GM12878 (cell line): Measurements from ENCODE around the gene CDON. TPM values are rescaled to one million over a fixed set of nuclear protein-coding genes. Genes with fewer than 3 reads are reported as not detected.
A peak's percentile ranks its signal among the peaks of the same experiment; 100 is the strongest.

Experiments used
- ATAC-seq: fragments of 200-7000 bp; cut with Tn5 transposase; 3 replicates; pipeline ENCODE4 v1.9.1; 2020; ENCODE audit warnings: mild to moderate bottlenecking, moderate library complexity
- BruUV-seq: library from RNA; stranded (reverse); fragments of 400-500 nt; replicated peaks from 2 replicates; lab custom pipeline; 2021; lab: Mats Ljungman, UMichigan
- CTCF ChIA-PET: fragments of 300-600 bp; sonication (Branson Sonifier 250); formaldehyde crosslinking; extraction: SDS; loops from one replicate; lab custom pipeline; 2021; ENCODE audit warnings: inconsistent platforms; lab: Yijun Ruan, JAX
- POLR2A ChIA-PET: fragments of 350-600 bp; formaldehyde crosslinking; extraction: SDS; loops from one replicate; lab custom pipeline; 2021; ENCODE audit warnings: inconsistent platforms; lab: Charles Lee
- RAD21 ChIA-PET: fragments of 300-600 bp; sonication (Branson Sonifier 250); formaldehyde crosslinking; loops from one replicate; lab custom pipeline; 2023; ENCODE audit warnings: antibody characterized with exemption; ENCODE audit not compliant: unreplicated experiment; lab: Charles Lee
- SMC1A ChIA-PET: fragments of 300-600 bp; sonication (Branson Sonifier 250); formaldehyde crosslinking; loops from one replicate; lab custom pipeline; 2023; ENCODE audit not compliant: unreplicated experiment, uncharacterized antibody; lab: Charles Lee
- DNase-seq: peaks from one replicate; pipeline ENCODE4 v3.0.0-alpha.2; 2011; ENCODE audit warnings: low read depth, low spot score
- FAIRE-seq: peaks from 3 replicates; lab custom pipeline; 2011; peaks lifted over from hg19 to GRCh38; lab: Jason Lieb, UNC
- H2AFZ ChIP-seq: 2 replicates; pipeline ENCODE4 v1.6.0; 2011; ENCODE audit warnings: low read depth, low read length, control low read depth; ENCODE audit not compliant: control insufficient read depth
- H3K27ac ChIP-seq: 2 replicates; pipeline ENCODE4 v1.5.1; 2011; ENCODE audit warnings: control low read depth; ENCODE audit not compliant: control insufficient read depth, insufficient read depth
- H3K27me3 ChIP-seq, 2 experiments: replicated peaks in 1 of 2; 2 replicates each; pipeline versions ENCODE4 v1.6.0 to v1.6.1; 2011; ENCODE audit warnings: low read length in 1 of 2; ENCODE audit not compliant: control insufficient read depth in 2 of 2, insufficient read depth in 2 of 2
- H3K36me3 ChIP-seq, 2 experiments: 2 replicates each; pipeline ENCODE4 v1.5.1; 2011; ENCODE audit warnings: low read length in 1 of 2; ENCODE audit not compliant: control insufficient read depth in 2 of 2, insufficient read depth in 2 of 2
- H3K4me1 ChIP-seq: 2 replicates; pipeline ENCODE4 v1.6.1; 2011; ENCODE audit warnings: mild to moderate bottlenecking, low read length, moderate library complexity, mixed read lengths; ENCODE audit not compliant: control insufficient read depth, insufficient read depth
- H3K4me2 ChIP-seq: 2 replicates; pipeline ENCODE4 v1.6.0; 2011; ENCODE audit warnings: control low read depth; ENCODE audit not compliant: control insufficient read depth, insufficient read depth
- H3K4me3 ChIP-seq: fragments of 200-600 bp; sonication (generic); 2 replicates; pipeline ENCODE4 v1.5.1; 2016
- H3K79me2 ChIP-seq: 2 replicates; pipeline ENCODE4 v1.6.0; 2011; ENCODE audit warnings: low read length; ENCODE audit not compliant: control insufficient read depth, insufficient read depth
- H3K9ac ChIP-seq: 2 replicates; pipeline ENCODE4 v1.8.0; 2011; ENCODE audit warnings: low read length, control low read depth, mixed read lengths; ENCODE audit not compliant: control insufficient read depth, insufficient read depth
- H3K9me3 ChIP-seq: replicated peaks from 3 replicates; pipeline ENCODE4 v1.5.1; 2011; ENCODE audit warnings: mild to moderate bottlenecking, low read length; ENCODE audit not compliant: control insufficient read depth, insufficient read depth
- H4K20me1 ChIP-seq: 2 replicates; pipeline ENCODE4 v1.6.0; 2011; ENCODE audit not compliant: control insufficient read depth, insufficient read depth
- CHD4 ChIP-seq: fragments of 200-600 bp; sonication (generic); IDR thresholded peaks from 2 replicates; pipeline ENCODE4 v1.6.1; 2016; ENCODE audit warnings: mild to moderate bottlenecking
- POU2F2 ChIP-seq: IDR thresholded peaks from 3 replicates; pipeline ENCODE4 v1.6.1; 2011; ENCODE audit warnings: low read depth, mild to moderate bottlenecking, low read length, borderline replicate concordance
- WGBS: methylation state at CpG from one replicate; pipeline ENCODE4 v1.1.6; 2016; ENCODE audit warnings: low lambda C conversion rate; ENCODE audit not compliant: insufficient replicate concordance, insufficient coverage; ENCODE audit errors: missing lambda C conversion rate; 5-methylcytosine and 5-hydroxymethylcytosine counted together
- in situ Hi-C: fragments of 300-500 bp; cut with MboI; formaldehyde crosslinking; loops from 9 replicates; pipeline ENCODE4 v1.14.3; 2018; ENCODE audit warnings: mixed read lengths
- intact Hi-C: fragments of 100-400 bp; cut with micrococcal nuclease; formaldehyde crosslinking; loops from one replicate; pipeline ENCODE4 v1.14.2; 2022; ENCODE audit not compliant: unreplicated experiment
- polyA plus RNA-seq, 11 experiments: library from polyadenylated mRNA; depleted of rRNA in 4 of 11; unstranded in 6 of 11; stranded (reverse) in 5 of 11; fragments of >200 nt; fragmentation: Nextera tagmentation in 4 of 11; fragmentation: Illumina TruSeq in 1 of 11; extraction: Ambion mirVana in 4 of 11; extraction: Trizol in 1 of 11; gene quantifications; 1 replicate in 1 of 11; 2 replicates in 10 of 11; pipeline versions ENCODE4 v1.2.1 to v1.2.3, GENCODE V29; 2011 to 2016; ENCODE audit warnings: inconsistent platforms in 2 of 11, missing spikeins in 2 of 11, low read depth in 1 of 11
- total RNA-seq, 4 experiments: library from RNA; depleted of rRNA in 3 of 4; stranded (reverse); fragments of >200 nt in 3 of 4; fragmentation: Illumina TruSeq in 1 of 4; extraction: Trizol in 1 of 4; gene quantifications; 2 replicates each; pipeline versions ENCODE4 v1.2.1 to v1.2.3, GENCODE V29; 2013 to 2021
- TF ChIP-seq, protein P1 (sequence below): fragments of 450-650 bp; IDR thresholded peaks from 2 replicates; pipeline ENCODE4 v1.6.1; 2017; ENCODE audit warnings: antibody characterized with exemption, mild to moderate bottlenecking, moderate library complexity
- TF ChIP-seq, protein P2 (sequence below): IDR thresholded peaks from 2 replicates; pipeline ENCODE4 v1.6.1; 2012; ENCODE audit warnings: mild to moderate bottlenecking, low read depth, low read length

CDON gene
- total and polyA plus RNA-seq, 10 of the 15 experiments (the other 5 are each of a cell fraction or from before 2014, with no cell fraction given) = 0.07 to 4.2 (median 0.36) TPM

DNA sequence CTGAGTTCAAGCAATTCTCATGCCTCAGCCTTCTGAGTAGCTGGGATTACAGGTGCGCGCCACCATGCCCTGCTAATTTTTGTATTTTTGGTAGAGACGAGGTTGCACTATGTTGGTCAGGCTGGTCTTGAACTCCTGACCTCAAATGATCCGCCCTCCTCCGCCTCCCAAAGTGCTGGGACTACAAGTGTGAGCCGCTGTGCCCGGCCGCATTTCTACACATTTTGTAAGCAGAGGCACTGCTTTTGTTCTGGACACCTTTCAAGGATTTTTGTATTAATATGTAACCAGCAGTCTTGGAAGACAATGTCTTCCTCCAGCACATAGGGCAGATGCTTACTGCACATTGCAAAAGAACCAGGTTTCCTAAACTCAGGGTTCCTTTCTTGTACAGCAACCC is 128.2 kb downstream of the CDON start (continued):
- TF ChIP-seq, protein P1, sequence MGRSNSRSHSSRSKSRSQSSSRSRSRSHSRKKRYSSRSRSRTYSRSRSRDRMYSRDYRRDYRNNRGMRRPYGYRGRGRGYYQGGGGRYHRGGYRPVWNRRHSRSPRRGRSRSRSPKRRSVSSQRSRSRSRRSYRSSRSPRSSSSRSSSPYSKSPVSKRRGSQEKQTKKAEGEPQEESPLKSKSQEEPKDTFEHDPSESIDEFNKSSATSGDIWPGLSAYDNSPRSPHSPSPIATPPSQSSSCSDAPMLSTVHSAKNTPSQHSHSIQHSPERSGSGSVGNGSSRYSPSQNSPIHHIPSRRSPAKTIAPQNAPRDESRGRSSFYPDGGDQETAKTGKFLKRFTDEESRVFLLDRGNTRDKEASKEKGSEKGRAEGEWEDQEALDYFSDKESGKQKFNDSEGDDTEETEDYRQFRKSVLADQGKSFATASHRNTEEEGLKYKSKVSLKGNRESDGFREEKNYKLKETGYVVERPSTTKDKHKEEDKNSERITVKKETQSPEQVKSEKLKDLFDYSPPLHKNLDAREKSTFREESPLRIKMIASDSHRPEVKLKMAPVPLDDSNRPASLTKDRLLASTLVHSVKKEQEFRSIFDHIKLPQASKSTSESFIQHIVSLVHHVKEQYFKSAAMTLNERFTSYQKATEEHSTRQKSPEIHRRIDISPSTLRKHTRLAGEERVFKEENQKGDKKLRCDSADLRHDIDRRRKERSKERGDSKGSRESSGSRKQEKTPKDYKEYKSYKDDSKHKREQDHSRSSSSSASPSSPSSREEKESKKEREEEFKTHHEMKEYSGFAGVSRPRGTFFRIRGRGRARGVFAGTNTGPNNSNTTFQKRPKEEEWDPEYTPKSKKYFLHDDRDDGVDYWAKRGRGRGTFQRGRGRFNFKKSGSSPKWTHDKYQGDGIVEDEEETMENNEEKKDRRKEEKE = no peak

DNA sequence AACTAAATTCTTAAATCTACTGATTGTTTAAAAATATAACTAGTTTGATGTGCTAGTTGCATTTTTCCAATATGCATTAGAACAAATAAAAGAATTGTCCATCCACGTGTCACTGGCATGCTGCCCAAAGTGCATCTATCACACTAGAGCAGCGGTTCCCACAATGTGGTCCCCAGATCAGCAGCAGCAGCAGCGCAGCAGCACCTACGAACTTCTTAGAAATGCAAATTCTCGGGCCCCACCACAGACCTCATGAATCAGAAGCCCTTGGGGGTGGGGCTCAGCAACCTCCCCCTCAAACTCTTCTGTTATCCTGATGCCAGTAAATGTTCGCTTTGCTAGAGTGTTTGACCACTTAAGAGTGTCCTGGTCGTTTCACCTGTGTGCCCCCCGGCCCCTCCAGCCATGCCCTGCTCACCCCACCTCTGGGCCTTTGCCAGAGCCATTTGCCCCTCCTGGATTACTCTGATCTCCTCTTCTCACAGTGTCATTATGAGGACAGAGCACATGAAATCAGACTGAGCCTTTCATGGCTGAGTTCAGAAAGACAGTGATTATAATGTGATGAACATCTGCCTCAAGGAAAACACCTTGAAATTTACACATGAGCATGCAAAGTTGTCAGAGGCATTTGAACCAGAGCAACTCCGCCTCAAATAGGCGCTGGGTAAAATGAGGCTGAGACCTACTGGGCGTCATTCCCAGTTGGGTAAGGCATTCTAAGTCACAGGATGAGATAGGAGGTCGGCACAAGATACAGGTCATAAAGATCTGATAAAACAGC is 129.4 kb downstream of the CDON start:
- H3K4me3 ChIP-seq = no peak overlapping the region
- H3K4me2 ChIP-seq = no peak overlapping the region
- ChIA-PET CTCF (interaction anchor here (0.9 to 1.9 kb wide), 2 partner anchors 22 to 260 kb away, joined by 3 to 11 read pairs; no protein-coding TSS in a partner anchor), RAD21 (no interaction called here), POLR2A (no interaction called here), SMC1A (interaction anchor here (2.7 kb wide), 1 partner anchor 260 kb away, joined by 10 read pairs; no protein-coding TSS in a partner anchor)
- WGBS = 22% methylated on average over 12 of the region's 12 CpGs
- no peak for FAIRE-seq
- no peak for DNase-seq
- no peak overlapping the region for H3K27ac ChIP-seq
- TF ChIP-seq, protein P2, sequence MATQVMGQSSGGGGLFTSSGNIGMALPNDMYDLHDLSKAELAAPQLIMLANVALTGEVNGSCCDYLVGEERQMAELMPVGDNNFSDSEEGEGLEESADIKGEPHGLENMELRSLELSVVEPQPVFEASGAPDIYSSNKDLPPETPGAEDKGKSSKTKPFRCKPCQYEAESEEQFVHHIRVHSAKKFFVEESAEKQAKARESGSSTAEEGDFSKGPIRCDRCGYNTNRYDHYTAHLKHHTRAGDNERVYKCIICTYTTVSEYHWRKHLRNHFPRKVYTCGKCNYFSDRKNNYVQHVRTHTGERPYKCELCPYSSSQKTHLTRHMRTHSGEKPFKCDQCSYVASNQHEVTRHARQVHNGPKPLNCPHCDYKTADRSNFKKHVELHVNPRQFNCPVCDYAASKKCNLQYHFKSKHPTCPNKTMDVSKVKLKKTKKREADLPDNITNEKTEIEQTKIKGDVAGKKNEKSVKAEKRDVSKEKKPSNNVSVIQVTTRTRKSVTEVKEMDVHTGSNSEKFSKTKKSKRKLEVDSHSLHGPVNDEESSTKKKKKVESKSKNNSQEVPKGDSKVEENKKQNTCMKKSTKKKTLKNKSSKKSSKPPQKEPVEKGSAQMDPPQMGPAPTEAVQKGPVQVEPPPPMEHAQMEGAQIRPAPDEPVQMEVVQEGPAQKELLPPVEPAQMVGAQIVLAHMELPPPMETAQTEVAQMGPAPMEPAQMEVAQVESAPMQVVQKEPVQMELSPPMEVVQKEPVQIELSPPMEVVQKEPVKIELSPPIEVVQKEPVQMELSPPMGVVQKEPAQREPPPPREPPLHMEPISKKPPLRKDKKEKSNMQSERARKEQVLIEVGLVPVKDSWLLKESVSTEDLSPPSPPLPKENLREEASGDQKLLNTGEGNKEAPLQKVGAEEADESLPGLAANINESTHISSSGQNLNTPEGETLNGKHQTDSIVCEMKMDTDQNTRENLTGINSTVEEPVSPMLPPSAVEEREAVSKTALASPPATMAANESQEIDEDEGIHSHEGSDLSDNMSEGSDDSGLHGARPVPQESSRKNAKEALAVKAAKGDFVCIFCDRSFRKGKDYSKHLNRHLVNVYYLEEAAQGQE = no peak
- TF ChIP-seq CHD4 (no peak), POU2F2 (peak; percentile 25; the same call in 1 of the 3 replicates)
- peak; percentile 67 for ATAC-seq
- BruUV-seq = no TSS peak
- H3K9me3 ChIP-seq = no peaks in the 10 kb centered on the region
- no peak overlapping the region for H3K9ac ChIP-seq
- no peaks in the 10 kb centered on the region for H3K79me2 ChIP-seq
- intact Hi-C loops (no loop called here), in situ Hi-C loops (no loop called here)
- H3K27me3 ChIP-seq = no peaks in the 10 kb centered on the region; a peak in 1 of 4 replicates
- H4K20me1 ChIP-seq = no peaks in the 10 kb centered on the region
- no peaks in the 10 kb centered on the region for H3K4me1 ChIP-seq
- no peaks in the 10 kb centered on the region for H3K36me3 ChIP-seq
- H2AFZ ChIP-seq = no peak overlapping the region
